HepG2 (cell line): ENCODE results near the gene CHMP1A. TPM values are rescaled to one million over a fixed set of nuclear protein-coding genes. Genes with fewer than 3 reads are reported as not detected.

Source experiments
- CREM ChIP-seq, 2 experiments: sonication (generic) in 1 of 2; formaldehyde crosslinking in 1 of 2; IDR thresholded peaks; 2 replicates each; pipeline versions ENCODE4 v1.4.0 to v1.6.1; 2016 to 2020; ENCODE audit warnings: antibody characterized with exemption in 1 of 2, mild to moderate bottlenecking in 1 of 2, missing genetic modification reagents in 1 of 2
- FOXK2 ChIP-seq: fragments of 450-650 bp; IDR thresholded peaks from 2 replicates; pipeline ENCODE4 v1.6.1; 2016
- HIVEP1 ChIP-seq: sonication (generic); formaldehyde crosslinking; IDR thresholded peaks from 2 replicates; pipeline ENCODE4 v1.4.0; 2020; ENCODE audit warnings: mild to moderate bottlenecking, missing genetic modification reagents
- HOXA3 ChIP-seq: sonication (generic); formaldehyde crosslinking; IDR thresholded peaks from 2 replicates; pipeline ENCODE4 v1.5.0; 2020; ENCODE audit warnings: missing genetic modification reagents
- NCOR1 ChIP-seq: fragments of 200-600 bp; sonication (generic); IDR thresholded peaks from 2 replicates; pipeline ENCODE4 v1.7.0; 2017; ENCODE audit warnings: antibody characterized with exemption, low read length, borderline replicate concordance
- NR3C1 ChIP-seq: sonication (generic); formaldehyde crosslinking; IDR thresholded peaks from 2 replicates; pipeline ENCODE4 v1.4.0; 2020; ENCODE audit warnings: missing genetic modification reagents
- TBX2 ChIP-seq: sonication (generic); formaldehyde crosslinking; IDR thresholded peaks from 2 replicates; pipeline ENCODE4 v1.5.0; 2020; ENCODE audit warnings: missing genetic modification reagents, mild to moderate bottlenecking, borderline replicate concordance
- TFAP4 ChIP-seq: sonication (generic); IDR thresholded peaks from 2 replicates; pipeline ENCODE4 v1.6.1; 2016; ENCODE audit warnings: low read depth, borderline replicate concordance
- TSC22D2 ChIP-seq: sonication (generic); formaldehyde crosslinking; IDR thresholded peaks from 2 replicates; pipeline ENCODE4 v1.5.1; 2020; ENCODE audit warnings: missing genetic modification reagents, mild to moderate bottlenecking, borderline replicate concordance
- ZBTB20 ChIP-seq: sonication (generic); formaldehyde crosslinking; IDR thresholded peaks from 2 replicates; pipeline ENCODE4 v1.8.1; 2023; ENCODE audit warnings: missing genetic modification reagents, low read depth, mild to moderate bottlenecking, borderline replicate concordance
- ZEB1 ChIP-seq: IDR thresholded peaks from 2 replicates; pipeline ENCODE4 v1.6.1; 2012; ENCODE audit warnings: mild to moderate bottlenecking, low read depth, inconsistent platforms; ENCODE audit not compliant: insufficient replicate concordance
- ZNF17 ChIP-seq: sonication (generic); formaldehyde crosslinking; IDR thresholded peaks from 2 replicates; pipeline ENCODE4 v1.5.0; 2020; ENCODE audit warnings: mild to moderate bottlenecking, missing genetic modification reagents
- ZNF766 ChIP-seq: sonication (generic); formaldehyde crosslinking; IDR thresholded peaks from 2 replicates; pipeline ENCODE4 v1.5.0; 2020; ENCODE audit warnings: missing genetic modification reagents, borderline replicate concordance
- polyA plus RNA-seq, 8 experiments: library from polyadenylated mRNA; depleted of rRNA in 3 of 8; stranded (reverse) in 7 of 8; unstranded in 1 of 8; fragments of >200 nt; fragmentation: Illumina TruSeq in 4 of 8; extraction: Trizol in 4 of 8; gene quantifications; 2 replicates each; pipeline versions ENCODE4 v1.2.1 to v1.2.3, GENCODE V29; 2011 to 2016; ENCODE audit warnings: low read depth in 4 of 8, missing spikeins in 1 of 8, mixed read lengths in 1 of 8; ENCODE audit not compliant: insufficient read depth in 1 of 8
- total RNA-seq, 5 experiments: library from RNA; depleted of rRNA; stranded (reverse); fragments of >200 nt; fragmentation: Illumina TruSeq; extraction: Trizol; gene quantifications; 2 replicates each; pipeline ENCODE4 v1.2.3, GENCODE V29; 2016; ENCODE audit warnings: low read depth in 1 of 5
- TF ChIP-seq, protein P1 (sequence below): sonication (generic); formaldehyde crosslinking; IDR thresholded peaks from 2 replicates; pipeline ENCODE4 v1.5.1; 2020; ENCODE audit warnings: missing genetic modification reagents, mild to moderate bottlenecking, borderline replicate concordance
- TF ChIP-seq, protein P2 (sequence below): sonication (generic); formaldehyde crosslinking; IDR thresholded peaks from 2 replicates; pipeline ENCODE4 v1.4.0; 2020; ENCODE audit warnings: missing genetic modification reagents
- TF ChIP-seq, protein P3 (sequence below): sonication (generic); formaldehyde crosslinking; IDR thresholded peaks from 2 replicates; pipeline ENCODE4 v1.5.0; 2020; ENCODE audit warnings: mild to moderate bottlenecking, low read depth, missing genetic modification reagents, borderline replicate concordance
- TF ChIP-seq, protein P4 (sequence below): sonication (generic); formaldehyde crosslinking; IDR thresholded peaks from 2 replicates; pipeline ENCODE4 v1.8.0; 2023; ENCODE audit warnings: mild to moderate bottlenecking, missing genetic modification reagents

CHMP1A gene
- total and polyA plus RNA-seq, 2 of the 13 experiments (the other 11 are each of a cell fraction or from before 2014, with no cell fraction given) = 69.4 to 73.3 TPM

DNA sequence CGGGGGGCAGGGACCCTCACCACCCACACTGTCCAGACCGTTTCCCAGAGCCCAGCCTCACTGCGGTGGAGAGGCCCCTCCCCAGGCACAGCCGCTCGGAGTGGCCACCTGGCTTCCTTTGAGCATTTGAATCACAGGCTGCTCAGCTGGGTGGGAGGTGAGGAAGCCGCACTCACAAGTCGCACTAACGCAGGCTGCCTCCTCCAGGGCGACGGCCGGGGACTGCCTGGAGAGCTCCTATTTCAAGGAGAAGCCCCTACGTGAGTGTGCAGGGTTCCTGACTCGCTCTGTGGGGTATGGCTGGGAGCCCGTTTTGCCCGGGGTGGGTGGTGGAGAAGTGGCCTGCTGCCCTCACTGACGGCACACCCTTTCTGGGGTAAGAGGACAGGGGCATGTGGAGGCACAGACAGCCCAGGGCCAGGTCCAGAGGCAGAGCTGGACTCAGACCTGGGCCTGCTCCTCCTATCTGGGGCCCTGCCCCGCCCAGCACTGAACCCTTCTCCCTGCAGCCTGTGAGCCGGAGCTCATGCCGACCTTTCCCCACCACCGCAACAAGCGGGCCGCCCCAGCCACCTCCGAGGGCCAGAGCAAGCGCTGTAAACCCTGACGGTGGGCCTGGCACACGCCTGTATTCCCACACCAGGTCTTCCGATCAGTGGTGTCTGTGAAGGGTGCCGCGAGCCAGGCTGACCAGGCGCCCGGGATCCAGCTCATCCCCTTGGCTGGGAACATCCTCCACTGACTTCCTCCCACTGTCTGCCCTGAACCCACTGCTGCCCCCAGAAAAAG lies 37.8 kb upstream of the CHMP1A start (continued):
- TF ChIP-seq, protein P1, sequence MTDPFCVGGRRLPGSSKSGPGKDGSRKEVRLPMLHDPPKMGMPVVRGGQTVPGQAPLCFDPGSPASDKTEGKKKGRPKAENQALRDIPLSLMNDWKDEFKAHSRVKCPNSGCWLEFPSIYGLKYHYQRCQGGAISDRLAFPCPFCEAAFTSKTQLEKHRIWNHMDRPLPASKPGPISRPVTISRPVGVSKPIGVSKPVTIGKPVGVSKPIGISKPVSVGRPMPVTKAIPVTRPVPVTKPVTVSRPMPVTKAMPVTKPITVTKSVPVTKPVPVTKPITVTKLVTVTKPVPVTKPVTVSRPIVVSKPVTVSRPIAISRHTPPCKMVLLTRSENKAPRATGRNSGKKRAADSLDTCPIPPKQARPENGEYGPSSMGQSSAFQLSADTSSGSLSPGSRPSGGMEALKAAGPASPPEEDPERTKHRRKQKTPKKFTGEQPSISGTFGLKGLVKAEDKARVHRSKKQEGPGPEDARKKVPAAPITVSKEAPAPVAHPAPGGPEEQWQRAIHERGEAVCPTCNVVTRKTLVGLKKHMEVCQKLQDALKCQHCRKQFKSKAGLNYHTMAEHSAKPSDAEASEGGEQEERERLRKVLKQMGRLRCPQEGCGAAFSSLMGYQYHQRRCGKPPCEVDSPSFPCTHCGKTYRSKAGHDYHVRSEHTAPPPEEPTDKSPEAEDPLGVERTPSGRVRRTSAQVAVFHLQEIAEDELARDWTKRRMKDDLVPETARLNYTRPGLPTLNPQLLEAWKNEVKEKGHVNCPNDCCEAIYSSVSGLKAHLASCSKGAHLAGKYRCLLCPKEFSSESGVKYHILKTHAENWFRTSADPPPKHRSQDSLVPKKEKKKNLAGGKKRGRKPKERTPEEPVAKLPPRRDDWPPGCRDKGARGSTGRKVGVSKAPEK = no peak
- TF ChIP-seq HOXA3 = no peak; the same call in 1 of the 2 replicates
- TF ChIP-seq ZNF17 (CRISPR knock-in tag) = no peak
- peak; percentile 43; the same call in 1 of the 2 replicates for TF ChIP-seq TBX2 (CRISPR knock-in tag)
- 0 out of 2 replicates have a peak, but pooled peaks have one; percentile 56 for TF ChIP-seq ZNF766 (CRISPR knock-in tag)
- no peak for TF ChIP-seq NR3C1 (CRISPR knock-in tag)
- TF ChIP-seq, protein P2, sequence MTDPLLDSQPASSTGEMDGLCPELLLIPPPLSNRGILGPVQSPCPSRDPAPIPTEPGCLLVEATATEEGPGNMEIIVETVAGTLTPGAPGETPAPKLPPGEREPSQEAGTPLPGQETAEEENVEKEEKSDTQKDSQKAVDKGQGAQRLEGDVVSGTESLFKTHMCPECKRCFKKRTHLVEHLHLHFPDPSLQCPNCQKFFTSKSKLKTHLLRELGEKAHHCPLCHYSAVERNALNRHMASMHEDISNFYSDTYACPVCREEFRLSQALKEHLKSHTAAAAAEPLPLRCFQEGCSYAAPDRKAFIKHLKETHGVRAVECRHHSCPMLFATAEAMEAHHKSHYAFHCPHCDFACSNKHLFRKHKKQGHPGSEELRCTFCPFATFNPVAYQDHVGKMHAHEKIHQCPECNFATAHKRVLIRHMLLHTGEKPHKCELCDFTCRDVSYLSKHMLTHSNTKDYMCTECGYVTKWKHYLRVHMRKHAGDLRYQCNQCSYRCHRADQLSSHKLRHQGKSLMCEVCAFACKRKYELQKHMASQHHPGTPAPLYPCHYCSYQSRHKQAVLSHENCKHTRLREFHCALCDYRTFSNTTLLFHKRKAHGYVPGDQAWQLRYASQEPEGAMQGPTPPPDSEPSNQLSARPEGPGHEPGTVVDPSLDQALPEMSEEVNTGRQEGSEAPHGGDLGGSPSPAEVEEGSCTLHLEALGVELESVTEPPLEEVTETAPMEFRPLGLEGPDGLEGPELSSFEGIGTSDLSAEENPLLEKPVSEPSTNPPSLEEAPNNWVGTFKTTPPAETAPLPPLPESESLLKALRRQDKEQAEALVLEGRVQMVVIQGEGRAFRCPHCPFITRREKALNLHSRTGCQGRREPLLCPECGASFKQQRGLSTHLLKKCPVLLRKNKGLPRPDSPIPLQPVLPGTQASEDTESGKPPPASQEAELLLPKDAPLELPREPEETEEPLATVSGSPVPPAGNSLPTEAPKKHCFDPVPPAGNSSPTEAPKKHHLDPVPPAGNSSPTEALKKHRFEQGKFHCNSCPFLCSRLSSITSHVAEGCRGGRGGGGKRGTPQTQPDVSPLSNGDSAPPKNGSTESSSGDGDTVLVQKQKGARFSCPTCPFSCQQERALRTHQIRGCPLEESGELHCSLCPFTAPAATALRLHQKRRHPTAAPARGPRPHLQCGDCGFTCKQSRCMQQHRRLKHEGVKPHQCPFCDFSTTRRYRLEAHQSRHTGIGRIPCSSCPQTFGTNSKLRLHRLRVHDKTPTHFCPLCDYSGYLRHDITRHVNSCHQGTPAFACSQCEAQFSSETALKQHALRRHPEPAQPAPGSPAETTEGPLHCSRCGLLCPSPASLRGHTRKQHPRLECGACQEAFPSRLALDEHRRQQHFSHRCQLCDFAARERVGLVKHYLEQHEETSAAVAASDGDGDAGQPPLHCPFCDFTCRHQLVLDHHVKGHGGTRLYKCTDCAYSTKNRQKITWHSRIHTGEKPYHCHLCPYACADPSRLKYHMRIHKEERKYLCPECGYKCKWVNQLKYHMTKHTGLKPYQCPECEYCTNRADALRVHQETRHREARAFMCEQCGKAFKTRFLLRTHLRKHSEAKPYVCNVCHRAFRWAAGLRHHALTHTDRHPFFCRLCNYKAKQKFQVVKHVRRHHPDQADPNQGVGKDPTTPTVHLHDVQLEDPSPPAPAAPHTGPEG (CRISPR knock-in tag) = no peak
- peak; percentile 37; the same call in 1 of the 2 replicates for TF ChIP-seq TFAP4
- TF ChIP-seq FOXK2 = no peak
- peak; percentile 40; the same call in 1 of the 2 replicates for TF ChIP-seq HIVEP1 (CRISPR knock-in tag)
- no peak for TF ChIP-seq ZBTB20 (CRISPR knock-in tag)
- TF ChIP-seq NCOR1 = no peak
- TF ChIP-seq ZEB1 = no peak
- no peak for TF ChIP-seq TSC22D2
- TF ChIP-seq, protein P3, sequence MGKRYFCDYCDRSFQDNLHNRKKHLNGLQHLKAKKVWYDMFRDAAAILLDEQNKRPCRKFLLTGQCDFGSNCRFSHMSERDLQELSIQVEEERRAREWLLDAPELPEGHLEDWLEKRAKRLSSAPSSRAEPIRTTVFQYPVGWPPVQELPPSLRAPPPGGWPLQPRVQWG = no peak
- TF ChIP-seq, protein P4, sequence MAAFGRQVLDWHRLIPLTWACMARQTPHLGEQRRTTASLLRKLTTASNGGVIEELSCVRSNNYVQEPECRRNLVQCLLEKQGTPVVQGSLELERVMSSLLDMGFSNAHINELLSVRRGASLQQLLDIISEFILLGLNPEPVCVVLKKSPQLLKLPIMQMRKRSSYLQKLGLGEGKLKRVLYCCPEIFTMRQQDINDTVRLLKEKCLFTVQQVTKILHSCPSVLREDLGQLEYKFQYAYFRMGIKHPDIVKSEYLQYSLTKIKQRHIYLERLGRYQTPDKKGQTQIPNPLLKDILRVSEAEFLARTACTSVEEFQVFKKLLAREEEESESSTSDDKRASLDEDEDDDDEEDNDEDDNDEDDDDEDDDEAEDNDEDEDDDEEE (CRISPR knock-in tag) = 0 out of 2 replicates have a peak, but pooled peaks have one; percentile 14
- no peak; the same call in 1 of the 2 replicates for TF ChIP-seq CREM (IDR thresholded peaks at IDR 0.05)
- no peak for TF ChIP-seq CREM (CRISPR knock-in tag; IDR thresholded peaks at IDR 0.05)
